WTC11 (cell line): Measurements from ENCODE around the gene MCF2L.

Experiments
- CTCF ChIP-seq: fragments of 200-600 bp; IDR thresholded peaks from 2 replicates; pipeline ENCODE4 v1.8.0; 2022; ENCODE audit warnings: antibody characterized with exemption
- KAT7 ChIP-seq: sonication (generic); formaldehyde crosslinking; IDR thresholded peaks from 2 replicates; pipeline ENCODE4 v1.8.1; 2023; ENCODE audit warnings: missing genetic modification reagents, mild to moderate bottlenecking, borderline replicate concordance
- MYBL2 ChIP-seq: sonication (generic); formaldehyde crosslinking; IDR thresholded peaks from 2 replicates; pipeline ENCODE4 v1.8.1; 2023; ENCODE audit warnings: mild to moderate bottlenecking, moderate library complexity, missing genetic modification reagents
- NR2C2 ChIP-seq: sonication (generic); formaldehyde crosslinking; IDR thresholded peaks from 2 replicates; pipeline ENCODE4 v1.8.0; 2022; ENCODE audit warnings: mild to moderate bottlenecking, missing genetic modification reagents
- STAT6 ChIP-seq: sonication (generic); formaldehyde crosslinking; conservative IDR thresholded peaks from 2 replicates; pipeline ENCODE4 v1.8.1; 2023; ENCODE audit warnings: mild to moderate bottlenecking, low read depth, missing genetic modification reagents, moderate library complexity

GRCh38 chr13:112985803-112986408 is 16.9 kb downstream of the MCF2L start:
- TF ChIP-seq CTCF = no peak
- no peak for TF ChIP-seq MYBL2
- TF ChIP-seq NR2C2 = no peak
- no peak for TF ChIP-seq KAT7 (CRISPR knock-in tag)
- no peak for TF ChIP-seq STAT6 (CRISPR knock-in tag)
